Activated T-cell treated with anti-CD3 and anti-CD28 coated beads for 24 hours (primary cell): Measurements from ENCODE around the gene CYP46A1.

ENCODE experiments used
- DNase-seq: peaks from one replicate; pipeline ENCODE4 v3.0.0-alpha.2; 2020; ENCODE audit warnings: low read depth

The CYP46A1 gene

GRCh38 chr14:99729991-99730875 is 46.1 kb downstream of the CYP46A1 start:
- DNase-seq = peak; percentile 55

GRCh38 chr14:99730876-99731546 is 46.9 kb downstream of the CYP46A1 start:
- DNase-seq = no peak

DNA sequence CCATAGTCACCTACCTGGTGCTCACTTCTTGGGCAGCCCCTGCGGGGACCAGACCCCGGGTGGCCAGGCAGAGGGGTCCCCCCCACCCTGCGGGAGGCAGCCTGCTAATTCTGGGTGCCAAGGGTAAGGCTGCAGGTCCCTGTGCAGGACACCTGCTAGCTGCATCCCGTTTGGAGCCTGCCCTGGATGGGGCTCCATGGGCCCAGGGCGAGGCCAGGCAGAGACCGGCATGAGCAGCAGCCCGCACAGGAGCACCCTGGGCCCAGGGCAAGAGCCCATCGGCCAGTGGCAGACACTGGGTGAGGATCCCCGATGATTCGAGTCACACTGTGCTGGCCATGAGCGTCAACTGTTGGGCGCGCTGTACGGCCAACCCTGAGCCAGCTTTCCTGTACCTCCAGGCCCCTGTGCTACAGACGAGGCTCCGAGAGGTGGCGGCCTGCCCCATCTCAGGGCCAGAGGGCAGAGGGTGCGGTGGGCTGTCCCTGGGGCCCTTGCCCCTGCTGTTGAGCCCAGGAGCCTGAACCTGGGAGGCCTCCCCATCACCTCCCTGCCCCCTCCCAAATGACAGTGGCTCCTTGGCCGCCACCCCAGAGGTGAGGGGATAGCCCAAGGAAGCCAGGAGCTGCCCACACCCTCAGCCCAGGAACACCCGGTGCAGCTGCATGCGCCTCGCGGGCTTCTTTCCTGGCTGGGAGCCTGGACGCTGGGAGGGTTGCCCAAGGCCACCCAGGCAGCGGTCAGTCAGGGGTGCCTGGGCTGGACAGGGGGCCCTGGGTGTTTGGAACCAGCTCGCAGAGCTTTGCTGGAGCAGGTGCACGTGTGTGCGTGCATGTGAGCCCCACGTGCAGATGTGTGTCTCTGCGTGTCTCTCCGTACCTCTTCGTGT is 47.7 kb downstream of the CYP46A1 start:
- no peak for DNase-seq

GRCh38 chr14:99732436-99733210 is 48.5 kb downstream of the CYP46A1 start:
- DNase-seq = no peak

DNA sequence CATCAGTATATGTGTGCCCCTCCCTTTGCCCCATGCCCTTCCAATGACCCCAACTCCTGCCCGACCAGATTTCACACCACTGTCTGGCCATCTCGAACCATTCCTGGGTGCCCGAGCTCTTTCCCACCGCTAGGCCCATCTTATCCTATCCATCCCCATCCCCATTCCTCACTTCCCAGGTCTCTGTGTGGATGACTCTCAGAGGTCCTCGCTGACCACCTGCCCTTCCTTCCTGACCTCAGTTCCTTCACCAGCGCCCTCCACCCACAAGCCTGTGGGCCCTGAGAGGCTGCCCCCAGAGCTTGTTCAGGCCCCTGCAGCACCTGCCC is 49.1 kb downstream of the CYP46A1 start:
- no peak for DNase-seq

DNA sequence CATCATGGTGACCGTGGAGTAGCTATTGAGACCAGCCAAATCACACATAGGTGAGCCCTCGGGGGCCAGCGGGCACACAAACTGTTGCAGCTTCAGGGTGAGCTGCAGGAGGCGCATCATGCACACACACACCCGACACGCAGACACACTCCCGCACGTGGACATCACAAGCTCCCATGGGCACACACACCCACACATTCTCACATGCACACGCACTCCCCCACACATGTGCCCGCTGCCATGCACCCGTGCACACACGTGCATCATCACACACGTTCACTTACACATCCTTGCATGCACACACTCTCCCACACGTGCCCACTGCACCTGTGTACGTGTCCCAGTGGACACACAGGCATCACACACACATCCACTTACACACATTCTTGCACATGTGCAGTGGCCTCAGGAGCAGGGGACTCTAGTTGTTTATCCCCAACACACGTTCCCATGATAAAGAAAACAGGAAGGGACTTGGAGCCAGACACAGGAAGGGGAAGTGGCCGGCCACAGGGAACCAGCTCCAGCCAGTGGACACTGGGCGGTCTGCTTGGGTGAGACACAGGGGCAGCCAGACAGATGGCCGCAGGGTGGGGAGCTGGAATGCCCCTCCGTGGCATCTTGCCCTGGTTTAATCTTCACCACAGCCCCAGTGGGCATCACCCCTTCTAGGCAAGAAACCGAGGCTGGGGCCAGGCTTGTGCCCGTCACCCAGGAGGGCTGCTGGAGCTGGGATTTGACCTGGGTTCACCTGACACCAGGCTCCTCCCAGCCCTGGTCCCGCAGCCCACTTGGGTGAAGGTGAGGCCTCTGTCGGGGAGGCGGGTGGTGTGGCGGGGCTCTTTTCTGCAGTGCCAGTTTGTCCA is 49.7 kb downstream of the CYP46A1 start:
- no peak for DNase-seq

- DNase-seq = no peak
Observed at GRCh38 chr14:99734406-99735051, 50.4 kb downstream of the CYP46A1 start.

- no peak for DNase-seq
Observed at GRCh38 chr14:99735189-99736135, 51.4 kb downstream of the CYP46A1 start.

DNA sequence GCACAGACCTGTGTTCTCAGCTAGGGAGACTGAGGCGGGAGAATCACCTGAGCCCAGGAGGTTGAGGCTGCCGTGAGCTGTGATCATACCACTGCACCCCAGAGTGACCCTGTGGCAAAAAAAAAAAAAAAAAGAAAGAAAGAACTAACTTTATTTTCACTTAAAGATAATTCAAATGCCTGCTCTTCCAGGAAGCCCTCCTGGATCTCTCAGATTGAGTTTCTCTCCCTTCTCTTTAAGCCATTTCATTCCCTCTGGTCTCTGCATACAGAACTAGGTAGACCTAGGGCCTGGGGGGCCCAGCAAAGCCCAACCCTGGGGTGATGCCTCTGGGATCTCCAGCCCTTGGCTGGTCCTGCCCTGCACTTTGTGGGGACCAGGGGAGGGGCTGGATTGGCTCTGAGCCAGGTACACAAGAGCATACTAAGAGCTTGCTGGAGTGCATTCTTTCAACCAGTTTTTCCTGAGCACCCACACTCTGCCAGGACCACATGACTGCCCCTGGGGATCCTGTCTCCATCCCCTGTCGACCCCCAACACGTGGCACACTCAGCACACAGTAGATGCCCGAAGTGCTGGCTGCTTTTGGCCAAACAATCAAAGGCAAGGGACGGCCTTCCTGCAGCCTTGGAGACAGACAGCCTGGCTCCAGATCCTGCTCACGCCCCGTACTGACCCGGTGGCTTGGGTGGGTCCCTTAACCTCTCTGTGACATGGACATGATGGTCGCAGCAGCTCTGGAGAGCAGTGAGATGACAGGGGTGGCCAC is 52.7 kb downstream of the CYP46A1 start:
- no peak for DNase-seq

DNA sequence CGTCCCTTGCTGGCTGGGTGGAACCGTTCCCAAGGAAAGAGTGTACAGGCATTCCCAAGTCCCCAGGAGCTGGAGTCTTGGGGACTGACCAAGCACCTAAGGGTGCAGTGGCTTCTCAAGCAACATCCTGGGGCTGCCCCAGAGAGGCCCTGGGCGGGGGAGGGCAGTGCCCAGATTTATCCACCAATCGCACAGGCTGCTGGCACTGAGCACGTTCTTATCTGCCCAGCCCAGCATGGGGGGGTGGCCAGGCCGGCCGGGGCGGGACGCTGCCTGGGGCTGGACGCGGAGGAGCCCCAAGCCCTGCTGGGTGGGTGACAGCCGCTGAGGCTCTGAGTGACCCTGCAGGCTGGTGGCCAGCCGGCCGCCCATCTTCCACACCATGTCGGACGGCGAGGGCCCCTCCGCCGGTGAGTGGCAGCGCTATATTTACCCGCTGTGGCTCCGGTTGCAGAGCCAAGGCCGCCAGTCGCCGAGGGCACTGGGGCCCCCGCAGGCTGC is 53.4 kb downstream of the CYP46A1 start:
- no peak for DNase-seq

- DNase-seq = no peak
Observed at GRCh38 chr14:99737956-99738667, 54.0 kb downstream of the CYP46A1 start.

DNA sequence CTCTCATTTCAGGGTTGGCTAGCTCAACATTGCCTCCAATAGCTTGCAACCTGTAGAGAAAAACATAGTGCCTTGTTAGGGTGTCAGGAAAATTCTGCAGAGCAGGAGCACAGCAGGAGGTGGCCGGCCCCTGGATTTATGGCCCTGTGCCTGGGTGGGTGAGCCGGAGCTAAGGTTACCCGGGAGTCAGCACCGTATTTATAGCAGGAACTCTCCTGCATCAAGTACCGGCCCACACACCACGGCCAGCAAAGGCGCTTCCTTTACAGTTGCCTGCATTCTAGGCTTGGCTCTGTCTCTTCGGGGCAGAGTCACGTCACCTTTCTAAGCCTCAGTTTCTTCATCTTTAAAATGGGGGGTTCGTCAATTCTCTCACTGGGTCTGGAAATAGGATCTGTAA is 56.3 kb downstream of the CYP46A1 start:
- no peak for DNase-seq

GRCh38 chr14:99741227-99741976 is 57.3 kb downstream of the CYP46A1 start:
- no peak for DNase-seq

- DNase-seq = no peak
Observed at GRCh38 chr14:99742074-99742473, 58.0 kb downstream of the CYP46A1 start.

- DNase-seq = no peak
Observed at GRCh38 chr14:99742509-99743487, 58.7 kb downstream of the CYP46A1 start.
